ENCODE measurements around the gene MRPS23.

MRPS23 gene

GRCh38 chr17:57858838-57859237 is 9.0 kb upstream of the MRPS23 start:
- no peak overlapping the region for H3K4me3 ChIP-seq (replicated peaks in 1 of 2; ENCODE audit: low read depth in 2 of 2, low read length in 2 of 2)
- no peak for DNase-seq (ENCODE audit: low read depth in 2 of 2)
- no peak for TF ChIP-seq CTCF (IDR thresholded peaks at IDR 0.05; ENCODE audit: low read depth, low read length)

DNA sequence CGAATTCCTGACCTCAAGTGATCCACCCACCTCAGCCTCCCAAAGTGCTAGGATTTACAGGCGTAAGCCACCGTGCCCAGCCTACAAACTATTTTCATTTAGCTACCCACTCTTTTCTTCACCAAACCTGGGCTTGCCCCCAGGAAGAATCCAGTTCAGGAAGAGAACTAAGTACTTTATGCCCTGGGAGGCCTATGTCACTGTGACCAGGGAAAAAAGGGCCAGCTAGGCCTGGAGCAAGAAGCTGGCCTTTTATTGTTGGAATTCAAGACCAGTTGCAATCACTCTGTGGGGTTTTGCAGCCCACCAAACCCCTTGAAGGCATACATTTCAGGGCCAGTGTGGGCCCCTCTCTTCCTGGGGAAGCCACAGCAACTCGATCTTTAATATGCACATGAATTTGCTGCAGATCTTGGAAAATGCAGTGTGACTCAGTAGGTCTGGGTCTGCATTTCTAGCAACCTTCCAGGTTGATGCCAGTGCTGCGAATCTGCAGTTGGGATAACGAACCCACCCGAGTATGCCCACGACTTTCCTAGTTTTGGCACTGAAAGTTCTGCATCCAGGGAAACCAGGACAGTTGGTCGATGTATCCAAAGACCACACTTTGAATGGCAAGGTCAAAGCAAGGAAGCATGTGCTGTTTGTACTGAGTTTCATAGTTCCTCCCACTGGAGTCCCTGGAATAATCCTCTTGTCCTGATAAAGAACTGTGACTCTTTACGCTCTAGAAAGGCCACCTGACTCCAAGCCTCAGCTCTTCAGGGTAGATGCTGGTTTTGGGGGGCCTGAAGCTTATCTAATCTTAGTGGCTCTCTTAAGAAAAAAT is 7.2 kb upstream of the MRPS23 start:
- no peak for DNase-seq (ENCODE audit: low read depth in 2 of 2)
- no peak for TF ChIP-seq CTCF (IDR thresholded peaks at IDR 0.05; ENCODE audit: low read depth, low read length)
- no peak overlapping the region for H3K4me3 ChIP-seq (replicated peaks in 1 of 2; ENCODE audit: low read depth in 2 of 2, low read length in 2 of 2)

DNA sequence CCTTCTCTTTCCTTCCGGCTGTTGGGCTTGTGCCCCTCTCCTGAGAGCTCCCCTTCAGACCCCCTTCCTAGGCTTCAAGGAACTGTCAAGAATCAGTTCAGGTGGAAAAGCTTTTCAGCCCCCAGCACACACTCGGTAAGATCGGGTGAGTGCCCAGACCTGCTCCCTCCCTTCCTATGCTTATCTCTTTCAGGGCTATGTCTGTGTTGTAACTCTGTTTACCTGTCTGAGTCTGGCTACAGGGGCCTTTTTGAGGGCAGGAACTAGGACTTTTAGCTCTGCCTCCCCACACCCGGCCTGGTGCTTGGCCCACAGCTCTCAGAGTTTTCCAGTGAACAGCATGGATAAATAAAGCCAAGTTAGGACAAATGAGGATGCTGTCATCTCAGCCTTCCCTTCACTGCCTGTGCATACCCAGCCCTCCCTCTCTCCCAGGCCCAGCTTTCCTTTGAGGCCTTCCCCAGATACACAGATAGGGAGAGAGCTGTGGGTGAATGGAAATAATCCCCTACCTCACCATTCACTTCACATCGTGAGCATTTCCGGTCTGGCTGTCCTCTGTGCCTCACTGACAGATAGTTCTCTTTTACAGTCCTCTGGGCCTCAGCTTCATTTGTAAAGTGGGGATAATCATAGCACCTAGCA is 5.7 kb upstream of the MRPS23 start:
- TF ChIP-seq CTCF (IDR thresholded peaks at IDR 0.05; ENCODE audit: low read depth, low read length) = no peak
- H3K4me3 ChIP-seq (replicated peaks in 1 of 2; ENCODE audit: low read depth in 2 of 2, low read length in 2 of 2) = no peak overlapping the region
- DNase-seq (ENCODE audit: low read depth in 2 of 2) = no peak

DNA sequence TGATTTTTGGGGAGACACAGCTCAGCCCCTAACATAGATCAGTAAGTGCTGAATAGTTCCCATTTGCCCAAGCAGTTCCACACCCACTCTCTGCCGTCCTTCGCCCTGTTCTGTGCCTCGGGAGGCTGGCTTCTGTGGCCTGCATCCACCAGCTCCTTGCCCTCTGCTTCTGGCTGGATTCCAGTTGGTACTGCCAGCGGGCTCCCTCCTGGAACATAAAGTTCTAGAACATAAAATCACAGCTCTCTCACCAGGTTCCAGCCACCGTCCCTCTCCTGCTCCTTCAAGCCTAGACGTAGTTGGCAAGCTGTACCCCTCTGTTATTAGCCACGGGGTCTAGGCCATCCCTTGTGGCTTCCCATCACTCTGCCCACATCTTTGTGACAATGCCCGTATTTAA is 3.9 kb upstream of the MRPS23 start:
- no peak for TF ChIP-seq CTCF (IDR thresholded peaks at IDR 0.05; ENCODE audit: low read depth, low read length)
- DNase-seq (ENCODE audit: low read depth in 2 of 2) = no peak
- H3K4me3 ChIP-seq (replicated peaks in 1 of 2; ENCODE audit: low read depth in 2 of 2, low read length in 2 of 2) = no peak overlapping the region

DNA sequence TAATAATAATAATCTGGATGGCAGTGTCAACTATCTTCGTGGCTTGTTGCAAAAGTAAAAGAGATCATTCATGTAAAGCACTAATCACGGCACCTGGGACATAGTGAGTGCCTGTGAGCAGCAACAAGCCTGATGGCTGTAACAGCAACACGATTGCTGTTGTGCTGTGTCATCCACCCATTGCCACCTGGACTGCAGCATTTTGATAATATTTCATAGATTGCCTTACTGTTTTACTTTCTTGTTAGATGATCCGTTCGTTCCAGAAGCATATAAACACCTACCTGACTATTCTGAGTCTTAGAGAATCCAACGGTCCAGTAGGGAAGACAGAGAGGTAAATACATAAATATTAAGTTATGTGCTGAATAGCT is 3.1 kb upstream of the MRPS23 start:
- no peak overlapping the region for H3K4me3 ChIP-seq (replicated peaks in 1 of 2; ENCODE audit: low read depth in 2 of 2, low read length in 2 of 2)
- TF ChIP-seq CTCF (IDR thresholded peaks at IDR 0.05; ENCODE audit: low read depth, low read length) = no peak
- DNase-seq (ENCODE audit: low read depth in 2 of 2) = no peak

- H3K4me3 ChIP-seq (replicated peaks in 1 of 2; ENCODE audit: low read depth in 2 of 2, low read length in 2 of 2) = no peak overlapping the region
- DNase-seq (ENCODE audit: low read depth in 2 of 2) = no peak
- no peak for TF ChIP-seq CTCF (IDR thresholded peaks at IDR 0.05; ENCODE audit: low read depth, low read length)
Measured at GRCh38 chr17:57852092-57852954, 2.5 kb upstream of the MRPS23 start.
